Parathyroid adenoma (tissue), 2 donors: ENCODE results near the gene ZNF775.
A peak's percentile ranks its signal among the peaks of the same experiment; 100 is the strongest.

Source experiments
- H2AFZ ChIP-seq: fragments of 300-600 bp; sonication (generic); one replicate; pipeline ENCODE4 v1.7.0; 2017; ENCODE audit warnings: antibody characterized with exemption, mild to moderate bottlenecking
- H3K27ac ChIP-seq: fragments of 300-600 bp; sonication (generic); one replicate; pipeline ENCODE4 v1.7.0; 2017
- H3K27me3 ChIP-seq: fragments of 300-600 bp; sonication (generic); one replicate; pipeline ENCODE4 v1.7.0; 2017; ENCODE audit warnings: low read length; ENCODE audit not compliant: control insufficient read depth, insufficient read depth
- H3K36me3 ChIP-seq: fragments of 300-600 bp; sonication (generic); one replicate; pipeline ENCODE4 v1.7.0; 2017; ENCODE audit warnings: low read length; ENCODE audit not compliant: control insufficient read depth, insufficient read depth
- H3K4me1 ChIP-seq: fragments of 300-600 bp; sonication (generic); one replicate; pipeline ENCODE4 v1.7.0; 2017; ENCODE audit warnings: control low read depth
- H3K4me2 ChIP-seq: fragments of 300-600 bp; sonication (generic); one replicate; pipeline ENCODE4 v1.7.0; 2017; ENCODE audit warnings: low read length
- H3K4me3 ChIP-seq: fragments of 300-600 bp; sonication (generic); one replicate; pipeline ENCODE4 v1.7.0; 2017; ENCODE audit warnings: low read depth, low read length
- H3K79me2 ChIP-seq: fragments of 300-600 bp; sonication (generic); one replicate; pipeline ENCODE4 v1.7.0; 2017; ENCODE audit warnings: control low read depth
- H3K9ac ChIP-seq: fragments of 300-600 bp; sonication (generic); one replicate; pipeline ENCODE4 v1.7.0; 2017; ENCODE audit warnings: mild to moderate bottlenecking
- H3K9me3 ChIP-seq: fragments of 300-600 bp; sonication (generic); one replicate; pipeline ENCODE4 v1.7.0; 2017; ENCODE audit warnings: low read length; ENCODE audit not compliant: control insufficient read depth
- CTCF ChIP-seq: fragments of 300-600 bp; sonication (generic); IDR thresholded peaks from one replicate; pipeline ENCODE4 v1.7.0; 2017; ENCODE audit warnings: antibody characterized with exemption, mild to moderate bottlenecking
- donor health status: primary hyperparathyroidism.

ZNF775 gene

GRCh38 chr7:150355666-150356059 is 23.5 kb upstream of the ZNF775 start:
- H3K4me1 ChIP-seq: no peaks in the 10 kb centered on the region
- no peaks in the 10 kb centered on the region for H3K27me3 ChIP-seq
- H3K27ac ChIP-seq: no peak overlapping the region
- H3K4me2 ChIP-seq: no peak overlapping the region
- no peaks in the 10 kb centered on the region for H3K36me3 ChIP-seq
- TF ChIP-seq CTCF: no peak
- no peak overlapping the region for H3K9ac ChIP-seq
- H3K9me3 ChIP-seq: no peaks in the 10 kb centered on the region
- no peak overlapping the region for H2AFZ ChIP-seq
- H3K79me2 ChIP-seq: no peaks in the 10 kb centered on the region
- H3K4me3 ChIP-seq: no peak overlapping the region

GRCh38 chr7:150356265-150356897 is 22.7 kb upstream of the ZNF775 start:
- no peaks in the 10 kb centered on the region for H3K27me3 ChIP-seq
- H3K9ac ChIP-seq: no peak overlapping the region
- no peaks in the 10 kb centered on the region for H3K36me3 ChIP-seq
- H3K27ac ChIP-seq: no peak overlapping the region
- TF ChIP-seq CTCF: peak; percentile 80
- H3K4me2 ChIP-seq: no peak overlapping the region
- H3K9me3 ChIP-seq: no peaks in the 10 kb centered on the region
- H3K4me3 ChIP-seq: no peak overlapping the region
- no peaks in the 10 kb centered on the region for H3K4me1 ChIP-seq
- no peak overlapping the region for H2AFZ ChIP-seq
- no peaks in the 10 kb centered on the region for H3K79me2 ChIP-seq

GRCh38 chr7:150357270-150357669 is 21.9 kb upstream of the ZNF775 start:
- H3K27me3 ChIP-seq: no peaks in the 10 kb centered on the region

GRCh38 chr7:150357771-150358427 is 21.2 kb upstream of the ZNF775 start:
- no peaks in the 10 kb centered on the region for H3K4me1 ChIP-seq
- H3K79me2 ChIP-seq: no peaks in the 10 kb centered on the region
- H2AFZ ChIP-seq: no peak overlapping the region
- H3K36me3 ChIP-seq: no peaks in the 10 kb centered on the region
- no peak for TF ChIP-seq CTCF
- no peak overlapping the region for H3K9ac ChIP-seq
- H3K27ac ChIP-seq: no peak overlapping the region
- H3K27me3 ChIP-seq: no peaks in the 10 kb centered on the region
- no peak overlapping the region for H3K4me3 ChIP-seq
- no peak overlapping the region for H3K4me2 ChIP-seq
- H3K9me3 ChIP-seq: no peaks in the 10 kb centered on the region

More at GRCh38 chr7:150357270-150357669, 21.9 kb upstream of the ZNF775 start:
- no peak overlapping the region for H3K4me2 ChIP-seq
- H3K9me3 ChIP-seq: no peaks in the 10 kb centered on the region
- no peak overlapping the region for H3K27ac ChIP-seq
- H3K79me2 ChIP-seq: no peaks in the 10 kb centered on the region
- no peak overlapping the region for H2AFZ ChIP-seq
- no peaks in the 10 kb centered on the region for H3K4me1 ChIP-seq
- H3K4me3 ChIP-seq: no peak overlapping the region
- TF ChIP-seq CTCF: no peak
- no peaks in the 10 kb centered on the region for H3K36me3 ChIP-seq
- H3K9ac ChIP-seq: no peak overlapping the region

- H3K27ac ChIP-seq: no peak overlapping the region
- H3K4me3 ChIP-seq: no peak overlapping the region
Observed at GRCh38 chr7:150358433-150358832, 20.7 kb upstream of the ZNF775 start.

More at GRCh38 chr7:150358433-150358832, 20.7 kb upstream of the ZNF775 start:
- no peaks in the 10 kb centered on the region for H3K36me3 ChIP-seq
- H3K4me1 ChIP-seq: no peaks in the 10 kb centered on the region
- no peak overlapping the region for H3K9ac ChIP-seq
- H3K79me2 ChIP-seq: no peaks in the 10 kb centered on the region
- no peak overlapping the region for H3K4me2 ChIP-seq
- H3K9me3 ChIP-seq: no peaks in the 10 kb centered on the region
- no peak overlapping the region for H2AFZ ChIP-seq
- no peak for TF ChIP-seq CTCF
- no peaks in the 10 kb centered on the region for H3K27me3 ChIP-seq
